Measurements from ENCODE around the gene SLC51B.
A peak's percentile ranks its signal among the peaks of the same experiment; 100 is the strongest.

SLC51B gene

DNA sequence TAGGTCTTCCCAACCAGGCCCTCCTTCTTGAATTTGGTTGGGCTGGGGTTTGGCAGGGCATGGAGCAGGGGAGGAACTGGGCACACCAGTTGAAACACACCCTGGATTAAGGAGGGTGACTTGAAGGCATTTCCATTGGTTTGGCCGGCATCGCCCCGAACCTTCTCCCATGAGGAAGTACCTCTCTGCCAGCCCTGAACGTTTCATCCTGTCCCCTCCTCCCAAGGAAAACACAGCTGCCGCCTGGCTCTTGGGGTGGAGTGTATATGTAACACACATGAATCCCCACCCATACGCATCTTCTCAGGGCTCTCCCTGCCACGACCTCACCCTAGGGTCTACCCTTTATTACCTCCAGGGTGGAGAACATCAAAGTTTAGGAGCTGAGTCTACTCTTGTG, 55.3 kb downstream of the SLC51B start:
- DNase-seq (ENCODE audit: low read depth in 2 of 2) = no peak
- TF ChIP-seq, protein P1, sequence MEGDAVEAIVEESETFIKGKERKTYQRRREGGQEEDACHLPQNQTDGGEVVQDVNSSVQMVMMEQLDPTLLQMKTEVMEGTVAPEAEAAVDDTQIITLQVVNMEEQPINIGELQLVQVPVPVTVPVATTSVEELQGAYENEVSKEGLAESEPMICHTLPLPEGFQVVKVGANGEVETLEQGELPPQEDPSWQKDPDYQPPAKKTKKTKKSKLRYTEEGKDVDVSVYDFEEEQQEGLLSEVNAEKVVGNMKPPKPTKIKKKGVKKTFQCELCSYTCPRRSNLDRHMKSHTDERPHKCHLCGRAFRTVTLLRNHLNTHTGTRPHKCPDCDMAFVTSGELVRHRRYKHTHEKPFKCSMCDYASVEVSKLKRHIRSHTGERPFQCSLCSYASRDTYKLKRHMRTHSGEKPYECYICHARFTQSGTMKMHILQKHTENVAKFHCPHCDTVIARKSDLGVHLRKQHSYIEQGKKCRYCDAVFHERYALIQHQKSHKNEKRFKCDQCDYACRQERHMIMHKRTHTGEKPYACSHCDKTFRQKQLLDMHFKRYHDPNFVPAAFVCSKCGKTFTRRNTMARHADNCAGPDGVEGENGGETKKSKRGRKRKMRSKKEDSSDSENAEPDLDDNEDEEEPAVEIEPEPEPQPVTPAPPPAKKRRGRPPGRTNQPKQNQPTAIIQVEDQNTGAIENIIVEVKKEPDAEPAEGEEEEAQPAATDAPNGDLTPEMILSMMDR (IDR thresholded peaks at IDR 0.05; ENCODE audit: low read depth, low read length) = no peak
- H3K4me3 ChIP-seq (replicated peaks in 1 of 2; ENCODE audit: low read depth in 2 of 2, low read length in 2 of 2) = no peak overlapping the region

DNA sequence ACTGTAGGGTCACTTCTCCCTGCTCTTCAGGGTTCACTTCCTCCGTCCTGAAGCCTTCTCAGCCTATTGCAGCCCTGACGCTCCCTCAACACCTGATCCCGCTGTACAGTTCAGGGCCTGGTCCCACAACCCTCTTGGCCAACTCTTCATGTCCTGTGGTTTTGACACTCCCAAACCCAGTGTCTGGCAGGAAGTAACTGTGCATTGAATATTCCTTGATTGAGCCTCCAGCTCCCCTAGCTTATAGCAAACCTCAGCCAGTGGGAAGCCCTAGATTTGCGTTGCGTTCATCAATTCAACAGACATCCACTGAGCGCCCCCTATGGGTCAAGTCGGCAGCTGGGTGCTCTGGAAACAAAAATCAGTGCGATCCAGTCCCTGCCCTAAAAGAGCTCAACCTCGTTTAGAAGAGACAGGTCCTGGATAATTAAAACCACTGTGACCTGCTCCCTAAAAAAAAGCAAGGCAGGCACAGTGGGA, 56.3 kb downstream of the SLC51B start:
- no peak overlapping the region for H3K4me3 ChIP-seq (replicated peaks in 1 of 2; ENCODE audit: low read depth in 2 of 2, low read length in 2 of 2)
- TF ChIP-seq, protein P1 (IDR thresholded peaks at IDR 0.05; ENCODE audit: low read depth, low read length) = peak; percentile 81
- peak; percentile 72 to 81 for DNase-seq (ENCODE audit: low read depth in 2 of 2)

DNA sequence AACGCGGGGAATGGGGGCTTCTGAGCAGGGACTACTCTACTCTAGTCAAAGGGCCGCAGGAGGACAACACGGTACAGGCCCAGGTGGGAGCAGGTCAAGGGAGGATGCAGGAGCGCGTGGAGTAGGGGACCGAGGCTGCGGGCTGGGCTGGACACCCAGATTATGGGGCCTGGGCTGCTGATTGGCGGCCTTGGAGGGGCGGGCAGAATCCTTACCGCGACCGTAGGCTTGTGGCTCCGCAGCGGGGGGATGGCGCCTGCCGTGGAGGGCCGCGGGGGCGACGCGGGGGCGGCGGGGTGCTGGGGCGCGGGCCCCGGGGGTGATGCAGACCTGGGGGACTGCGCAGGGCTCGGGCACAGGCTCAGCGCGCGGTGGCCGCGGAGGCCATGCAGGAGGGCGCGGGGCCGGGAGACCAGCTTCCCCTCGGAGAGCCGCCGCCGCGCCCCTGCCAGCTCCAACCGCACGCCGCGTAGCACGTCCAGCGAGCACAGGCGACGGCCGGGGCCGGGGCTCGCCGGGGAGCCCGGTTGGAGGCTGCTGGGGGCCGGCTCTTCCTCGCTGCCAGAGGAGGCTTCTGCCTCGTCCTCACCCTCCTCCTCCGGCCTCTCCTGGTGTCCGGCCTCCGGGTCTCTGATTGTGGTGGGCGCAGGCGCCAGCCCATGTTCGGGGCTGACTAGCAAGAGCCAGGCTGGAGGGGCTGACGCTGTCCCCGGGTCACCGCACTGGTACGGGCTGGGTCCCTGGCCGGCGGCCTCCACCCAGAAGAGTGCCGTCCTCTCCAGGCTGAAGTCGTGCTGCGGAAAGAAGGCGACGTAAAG, 56.9 kb downstream of the SLC51B start:
- no peak overlapping the region for H3K4me3 ChIP-seq (replicated peaks in 1 of 2; ENCODE audit: low read depth in 2 of 2, low read length in 2 of 2)
- TF ChIP-seq, protein P1 (IDR thresholded peaks at IDR 0.05; ENCODE audit: low read depth, low read length) = no peak
- DNase-seq (ENCODE audit: low read depth in 2 of 2) = no peak

DNA sequence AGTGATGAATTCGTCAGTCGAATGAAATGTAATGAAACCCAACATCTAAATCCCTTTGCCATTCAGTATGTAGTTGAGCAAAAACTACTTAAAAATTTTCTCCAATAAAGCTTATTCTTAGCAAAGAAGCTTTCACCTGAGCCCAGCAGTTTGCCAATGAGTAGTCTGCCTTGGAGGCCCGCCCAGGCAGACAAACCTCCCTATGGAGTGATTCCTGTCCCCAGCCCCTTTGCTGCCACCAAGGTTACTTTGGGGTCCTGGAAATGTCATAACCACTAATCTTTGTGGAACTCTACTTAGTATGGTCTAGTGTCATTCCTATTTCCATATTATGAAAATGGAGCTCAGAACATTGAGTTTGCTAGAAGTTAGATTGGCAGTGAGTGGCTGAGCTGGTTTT, 57.7 kb downstream of the SLC51B start:
- TF ChIP-seq, protein P1 (IDR thresholded peaks at IDR 0.05; ENCODE audit: low read depth, low read length) = no peak
- H3K4me3 ChIP-seq (replicated peaks in 1 of 2; ENCODE audit: low read depth in 2 of 2, low read length in 2 of 2) = no peak overlapping the region
- DNase-seq (ENCODE audit: low read depth in 2 of 2) = no peak
